ENCODE data around the gene SLC35E2B. TPM values are rescaled to one million over a fixed set of nuclear protein-coding genes. Genes with fewer than 3 reads are reported as not detected.
"Not testable (repeated sequence)": the region's sequence is repeated elsewhere in the genome, so short reads cannot be mapped to it uniquely, and the experiment has no call there.

Gene SLC35E2B
- total RNA-seq: 42.8 TPM

DNA sequence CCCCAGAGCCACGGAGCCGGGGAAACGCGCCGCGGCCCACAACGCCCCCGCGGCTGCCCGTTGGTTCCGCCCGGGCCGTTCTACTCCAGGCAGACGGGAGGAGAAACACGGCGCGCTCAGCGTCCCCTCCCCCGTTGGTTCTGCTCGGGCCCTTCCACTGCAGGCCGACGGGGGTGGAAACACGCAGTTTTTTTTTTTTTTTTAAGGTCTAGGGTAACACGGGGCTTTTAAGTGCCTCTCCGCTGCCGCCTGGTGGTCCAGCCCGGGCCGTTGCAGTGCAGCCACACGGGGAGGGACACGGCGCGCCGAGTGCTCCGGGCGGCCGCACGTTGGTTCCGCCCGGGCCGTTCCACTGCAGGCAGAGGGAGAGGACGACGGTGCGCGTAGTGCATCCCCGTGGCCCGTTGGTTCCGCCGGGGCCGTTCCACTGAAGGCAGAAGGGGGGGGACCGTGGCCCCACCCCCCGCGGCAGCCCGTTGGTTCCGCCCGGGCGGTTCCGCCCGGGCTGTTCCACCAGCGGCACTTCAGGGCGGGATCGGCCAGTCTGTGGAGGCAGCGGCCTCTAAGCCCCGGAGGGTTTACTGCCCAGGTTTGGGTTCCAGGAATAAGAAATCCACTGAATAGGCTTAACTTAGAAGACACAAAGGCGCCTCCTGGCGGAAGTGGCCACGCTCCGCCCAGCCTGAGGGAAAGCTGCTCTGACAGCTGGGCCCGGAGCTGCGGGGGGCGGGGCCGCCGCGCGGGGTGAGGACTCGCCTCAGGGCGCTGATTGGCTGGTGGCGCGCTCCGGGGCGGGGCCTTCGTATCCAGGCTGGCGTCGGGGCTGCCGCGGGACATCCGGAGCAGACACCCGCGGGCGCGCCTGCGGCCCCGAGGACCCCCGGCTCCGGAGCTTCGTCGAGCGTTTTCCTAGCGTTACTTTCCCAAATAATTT is at the start of gene SLC35E2B:
Gene SLC35E2B, minus strand, starts transcription at position 82 of the 934 bp plus-strand sequence. CDS start 16,096 bp downstream, outside the sequence.
- peak; percentile 91 for DNase-seq (ENCODE audit: low spot score)

DNA sequence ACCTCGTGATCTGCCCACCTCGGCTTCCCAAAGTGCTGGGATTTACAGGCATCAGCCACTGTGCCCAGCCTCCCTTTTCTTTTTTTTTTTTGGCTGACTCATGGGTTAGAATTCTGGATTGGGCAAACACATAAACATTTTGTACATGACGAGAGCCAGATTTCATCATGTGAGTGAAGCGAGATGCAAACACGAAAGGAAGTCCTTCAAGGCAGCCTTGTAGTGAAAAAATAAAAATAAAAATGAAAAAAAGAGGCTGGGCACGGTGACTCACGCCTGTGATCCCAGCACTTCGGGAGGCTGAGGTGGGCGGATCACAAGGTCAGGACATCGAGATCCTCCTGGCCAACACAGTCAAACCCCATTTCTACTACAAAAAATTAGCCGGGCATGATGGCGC is 48.4 kb upstream of the SLC35E2B start:
- not testable (repeated sequence) for DNase-seq (ENCODE audit: low spot score)

DNA sequence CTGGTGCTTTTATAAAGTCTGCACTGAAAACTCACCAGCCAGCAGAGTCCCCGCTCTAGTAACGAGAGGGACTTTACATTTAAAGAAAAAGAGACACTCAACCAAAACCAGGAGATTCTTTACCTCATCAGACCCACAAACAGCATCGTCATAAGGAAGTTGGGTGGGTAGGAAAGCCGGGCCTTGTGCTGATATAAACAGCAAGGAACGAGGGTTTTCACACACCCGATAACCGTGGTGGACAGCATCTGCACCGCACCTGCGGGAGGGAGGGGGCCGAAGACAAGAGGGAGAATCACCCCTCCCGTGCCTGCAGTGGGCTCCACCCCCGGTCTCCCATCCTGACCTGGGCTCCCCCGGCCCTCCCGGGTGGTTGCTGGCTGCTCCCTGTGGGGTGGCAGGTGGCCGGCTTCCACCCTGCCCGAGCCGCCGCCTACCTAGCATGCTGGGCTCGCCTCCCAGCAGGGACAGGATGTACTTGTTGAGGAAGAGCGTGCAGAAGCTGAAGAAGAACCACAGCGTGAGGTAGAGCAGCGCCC is 46.3 kb upstream of the SLC35E2B start:
- not testable (repeated sequence) for DNase-seq (ENCODE audit: low spot score)

DNA sequence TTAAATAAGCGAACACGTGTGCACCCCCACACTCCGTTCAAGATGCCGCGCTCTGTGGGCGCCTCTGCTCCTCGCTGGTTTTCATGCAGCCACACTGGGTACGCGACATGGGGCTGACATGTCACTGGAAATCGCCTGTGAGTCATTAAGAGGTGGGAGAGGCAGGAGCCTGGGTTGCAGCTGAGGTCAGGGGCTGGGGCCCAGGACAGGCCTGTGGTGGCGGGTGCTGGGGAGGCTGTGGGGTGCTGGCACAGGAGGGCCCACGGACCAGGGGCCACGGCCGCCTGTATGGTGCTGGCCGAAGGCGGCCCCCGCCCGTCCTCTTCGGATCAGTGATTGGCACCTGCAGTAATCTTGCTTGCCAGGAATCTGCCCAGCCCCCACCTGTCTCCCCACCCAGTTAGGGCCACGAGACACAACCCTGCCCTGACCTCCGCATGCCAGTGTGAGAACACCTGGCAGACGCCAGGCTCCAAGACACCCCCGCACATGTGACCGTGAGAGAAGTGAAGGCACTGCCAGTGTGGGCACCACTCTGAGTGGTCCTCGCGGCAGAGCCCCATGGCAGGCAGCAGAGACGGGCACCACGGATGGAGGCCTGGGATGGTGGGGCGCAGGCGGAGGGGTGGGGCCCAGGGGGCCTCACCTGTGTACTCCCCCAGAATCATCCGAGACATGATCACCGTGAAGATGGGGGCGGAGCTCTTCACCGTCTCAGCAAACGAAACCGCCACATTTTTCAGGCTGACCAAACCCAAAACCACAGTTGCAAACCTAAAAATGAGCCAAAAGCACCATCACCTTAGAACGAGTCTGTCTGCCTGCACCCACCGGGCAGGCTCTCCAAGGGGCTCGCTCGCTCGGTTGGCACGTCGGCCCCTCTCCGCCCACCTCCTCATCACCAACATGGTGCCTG is 45.3 kb upstream of the SLC35E2B start:
- not testable (repeated sequence) for DNase-seq (ENCODE audit: low spot score)

DNA sequence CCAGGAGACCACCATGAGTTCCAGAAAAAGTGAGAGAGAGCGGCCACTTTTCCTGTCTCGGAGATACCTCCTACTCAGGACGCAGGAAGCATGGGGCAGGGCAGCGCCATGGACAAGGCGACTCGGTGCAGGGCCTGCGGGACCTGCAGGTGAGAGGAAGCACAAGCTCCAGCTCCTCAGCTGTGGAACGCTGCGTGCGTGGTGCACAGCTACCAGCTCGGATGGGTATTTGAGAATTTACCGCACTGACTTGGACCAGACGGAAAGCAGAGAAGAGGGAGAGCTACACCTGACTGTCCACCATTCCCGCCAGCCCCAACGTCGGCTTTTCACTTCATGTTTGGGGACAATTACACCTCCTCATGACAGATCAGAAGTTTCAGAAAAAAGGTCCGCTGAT is 39.8 kb upstream of the SLC35E2B start:
- DNase-seq (ENCODE audit: low spot score): no peak

DNA sequence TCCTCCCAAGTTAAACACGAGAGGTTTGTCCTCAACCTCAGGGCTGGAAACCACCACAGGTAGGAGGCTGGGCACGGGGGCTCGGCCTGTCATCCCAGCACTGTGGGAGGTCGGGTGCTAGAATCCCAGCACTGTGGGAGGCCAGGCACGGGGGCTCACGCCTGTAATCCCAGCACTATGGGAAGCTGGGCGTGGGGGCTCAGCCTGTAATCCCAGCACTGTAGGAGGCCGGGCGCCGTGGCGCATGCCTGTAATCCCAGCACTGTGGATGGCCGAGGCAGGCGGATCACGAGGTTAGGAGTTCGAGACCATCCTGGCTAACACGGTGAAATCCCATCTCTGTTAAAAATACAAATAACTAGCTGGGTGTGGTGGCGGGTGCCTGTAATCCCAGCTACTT is 38.3 kb upstream of the SLC35E2B start:
- no peak for DNase-seq (ENCODE audit: low spot score)

DNA sequence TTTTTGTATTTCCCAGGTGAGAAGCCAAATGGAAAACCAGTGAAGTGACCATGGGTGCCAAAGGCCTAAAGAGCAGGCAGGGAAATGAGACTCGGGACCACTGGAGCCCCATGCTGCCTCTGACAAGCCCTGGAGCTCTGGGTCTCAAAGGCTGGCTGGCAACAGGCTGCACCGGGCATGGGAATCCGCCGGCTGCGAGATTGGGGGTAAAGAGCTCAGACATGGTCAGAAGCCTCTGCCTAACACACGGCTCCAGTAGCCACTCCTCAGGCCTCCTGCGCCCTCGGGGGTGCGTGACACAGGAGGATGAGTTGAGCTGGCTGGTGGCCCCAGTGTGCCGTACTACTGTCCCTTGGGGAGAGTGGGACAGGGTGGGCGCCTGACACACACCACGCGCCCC is 37.6 kb upstream of the SLC35E2B start:
- DNase-seq (ENCODE audit: low spot score): not testable (repeated sequence)

DNA sequence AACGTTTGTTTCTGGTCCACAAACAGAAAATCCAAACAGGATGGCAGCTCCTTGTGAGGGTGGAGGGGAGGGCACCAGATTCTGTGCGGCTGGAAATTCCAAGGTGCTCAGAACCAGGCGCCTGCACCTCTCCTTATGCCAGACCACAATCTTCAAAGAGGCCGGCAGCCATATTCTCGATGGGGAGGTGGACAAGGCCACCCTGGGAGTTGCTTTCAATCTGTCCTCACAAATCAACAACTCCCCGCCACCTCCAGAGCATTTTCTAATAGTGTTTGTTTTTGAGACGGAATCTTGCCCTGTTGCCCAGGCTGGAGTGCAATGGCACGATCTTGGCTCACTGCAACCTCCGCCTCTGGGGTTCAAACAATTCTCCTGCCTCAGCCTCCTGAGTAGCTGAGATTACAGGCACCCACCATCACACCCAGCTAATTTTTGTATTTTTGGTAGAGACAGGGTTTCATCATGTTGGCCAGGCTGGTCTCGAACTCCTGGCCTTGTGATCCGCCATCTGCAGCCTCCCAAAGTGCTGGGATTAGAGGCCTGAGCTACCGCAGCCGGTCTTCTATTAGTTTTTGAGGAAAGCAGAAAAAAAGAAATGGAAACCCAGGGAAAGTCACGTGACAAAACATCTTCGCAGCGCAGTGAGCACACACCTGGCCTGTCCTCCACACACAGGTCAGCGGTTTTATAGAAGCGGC is 36.7 kb upstream of the SLC35E2B start:
- not testable (repeated sequence) for DNase-seq (ENCODE audit: low spot score)

DNA sequence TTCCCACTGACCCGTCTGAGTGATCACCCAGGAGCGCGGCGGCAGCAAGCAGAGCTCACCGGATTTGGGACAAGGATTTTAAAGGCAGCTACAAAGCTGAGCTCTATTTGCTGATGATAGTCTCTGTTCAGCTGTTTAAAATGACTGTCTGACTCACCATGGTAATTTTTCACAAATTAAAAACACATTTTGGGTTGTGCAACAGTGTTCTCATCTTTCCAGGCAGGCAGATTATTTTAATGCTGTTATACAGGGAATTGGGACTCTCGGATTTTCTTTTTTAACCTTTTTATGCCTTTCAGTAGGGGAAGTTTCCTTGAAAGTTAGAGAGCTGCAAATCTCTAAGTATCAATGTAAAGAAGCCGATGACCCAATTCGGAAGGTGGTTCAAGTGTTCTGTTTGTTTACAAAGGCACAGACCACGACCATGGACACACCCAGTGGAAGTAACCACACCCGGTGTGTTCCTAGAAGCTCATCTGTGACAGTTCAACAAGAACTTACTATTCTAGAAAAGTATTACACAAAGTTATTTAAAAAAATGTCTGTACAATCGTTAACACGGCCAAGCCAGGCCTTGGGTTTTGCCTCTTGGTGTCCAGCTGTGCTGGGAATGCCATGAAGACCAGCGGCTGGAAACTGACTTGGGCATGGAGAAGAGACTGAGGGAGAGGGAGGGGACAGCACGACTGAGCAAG is 35.9 kb upstream of the SLC35E2B start:
- DNase-seq (ENCODE audit: low spot score): not testable (repeated sequence)

DNA sequence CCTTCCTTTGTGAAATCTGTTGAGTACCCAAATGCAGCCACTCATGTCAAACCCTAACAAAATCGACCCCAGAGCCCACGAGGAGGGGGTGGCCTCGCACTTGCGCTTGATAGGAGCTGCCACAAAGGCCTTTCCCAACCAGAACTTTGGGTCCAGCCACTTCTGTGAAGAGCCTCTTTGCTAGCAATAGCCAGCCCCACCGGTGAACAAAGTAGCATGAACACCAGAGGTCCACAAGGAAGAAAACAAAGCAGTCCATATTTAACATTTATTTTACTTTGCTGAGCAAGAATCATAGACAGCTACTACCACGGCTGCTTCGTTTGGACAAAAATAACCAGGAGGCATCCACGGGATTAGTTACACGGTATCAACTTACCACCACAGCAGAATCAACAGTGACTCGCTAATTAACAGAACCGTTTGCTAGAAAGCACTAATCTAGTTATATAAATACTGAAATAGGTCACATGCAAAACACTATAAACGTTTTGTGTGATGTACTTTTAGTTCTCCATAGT is 34.6 kb upstream of the SLC35E2B start:
- not testable (repeated sequence) for DNase-seq (ENCODE audit: low spot score)

DNA sequence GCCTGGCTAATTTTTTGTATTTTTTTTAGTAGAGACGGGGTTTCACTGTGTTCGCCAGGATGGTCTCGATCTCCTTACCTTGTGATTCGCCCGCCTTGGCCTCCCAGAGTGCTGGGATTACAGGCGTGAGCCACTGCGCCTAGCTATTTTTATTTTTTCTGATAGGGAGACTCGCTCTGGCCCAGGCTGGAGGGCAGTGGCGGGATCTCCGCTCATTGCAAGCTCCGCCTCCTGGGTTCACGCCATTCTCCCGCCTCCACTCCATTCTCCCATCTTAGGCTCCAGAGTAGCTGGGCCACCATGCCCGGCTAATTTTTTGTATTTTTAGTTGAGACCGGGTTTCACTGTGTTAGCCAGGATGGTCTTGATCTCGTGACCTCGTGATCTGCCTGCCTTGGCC is 33.5 kb upstream of the SLC35E2B start:
- DNase-seq (ENCODE audit: low spot score): not testable (repeated sequence)

DNA sequence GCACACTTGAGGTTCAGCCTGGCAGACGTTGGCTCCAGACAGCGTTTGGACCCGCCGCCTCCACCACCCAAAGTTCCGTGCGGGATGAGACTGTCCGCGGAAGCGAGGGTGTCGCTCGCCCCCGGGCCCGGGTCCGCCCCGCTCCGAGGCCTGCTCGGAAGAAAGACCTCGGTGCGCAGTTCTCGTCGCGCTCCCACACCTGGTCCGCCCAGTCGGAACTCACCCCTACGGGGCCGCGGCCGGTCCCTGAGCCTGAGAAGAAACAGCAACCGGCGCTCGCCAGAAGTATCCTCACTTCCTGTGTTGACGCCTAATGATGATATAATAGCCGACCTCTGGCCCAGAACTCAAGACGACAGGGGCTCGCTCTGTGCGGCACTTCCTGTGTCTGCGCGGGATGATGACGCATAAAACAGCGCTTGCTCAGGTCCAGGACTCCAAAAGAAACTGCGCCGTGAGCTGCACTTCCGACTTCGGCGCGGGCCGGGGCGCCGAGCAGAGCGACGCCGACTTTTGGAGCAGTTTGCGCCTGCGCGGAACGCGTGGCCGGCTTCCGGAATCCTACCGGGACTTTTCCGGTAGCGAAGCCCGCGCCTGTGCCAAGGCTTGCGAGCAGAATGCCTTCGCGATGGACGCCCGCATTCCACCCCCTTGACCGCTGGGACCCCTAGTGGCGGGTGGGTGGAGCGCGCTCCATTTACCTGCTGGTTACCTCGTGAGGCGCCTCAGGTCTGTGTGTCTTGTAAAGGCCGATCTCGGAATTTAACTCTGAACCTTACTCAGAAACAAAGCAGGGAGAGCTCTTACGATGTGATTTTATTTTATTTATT is 31.7 kb upstream of the SLC35E2B start, which contains the start of gene CDK11A:
Gene CDK11A, minus strand, starts transcription at position 323 of the 830 bp plus-strand sequence. CDS start 1,539 bp downstream, outside the sequence.
- DNase-seq (ENCODE audit: low spot score): peak; percentile 90

DNA sequence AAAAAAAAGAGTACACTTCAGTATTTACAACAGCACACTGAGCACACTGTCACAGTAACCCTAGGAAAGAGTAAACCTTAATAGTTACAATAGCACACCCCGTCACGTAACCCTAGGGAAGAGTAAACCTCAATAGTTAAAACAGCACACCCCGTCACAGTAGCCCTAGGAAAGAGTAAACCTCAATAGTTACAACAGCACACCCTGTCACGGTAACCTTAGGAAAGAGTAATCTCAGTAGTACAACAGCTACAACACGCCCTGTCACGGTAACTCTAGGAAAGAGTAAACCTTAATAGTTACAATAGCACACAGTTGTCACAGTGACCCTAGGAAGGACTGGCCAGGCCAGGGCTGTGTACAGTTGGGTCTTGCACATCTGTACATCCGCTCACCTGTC is 28.6 kb upstream of the SLC35E2B start:
- no peak for DNase-seq (ENCODE audit: low spot score)

DNA sequence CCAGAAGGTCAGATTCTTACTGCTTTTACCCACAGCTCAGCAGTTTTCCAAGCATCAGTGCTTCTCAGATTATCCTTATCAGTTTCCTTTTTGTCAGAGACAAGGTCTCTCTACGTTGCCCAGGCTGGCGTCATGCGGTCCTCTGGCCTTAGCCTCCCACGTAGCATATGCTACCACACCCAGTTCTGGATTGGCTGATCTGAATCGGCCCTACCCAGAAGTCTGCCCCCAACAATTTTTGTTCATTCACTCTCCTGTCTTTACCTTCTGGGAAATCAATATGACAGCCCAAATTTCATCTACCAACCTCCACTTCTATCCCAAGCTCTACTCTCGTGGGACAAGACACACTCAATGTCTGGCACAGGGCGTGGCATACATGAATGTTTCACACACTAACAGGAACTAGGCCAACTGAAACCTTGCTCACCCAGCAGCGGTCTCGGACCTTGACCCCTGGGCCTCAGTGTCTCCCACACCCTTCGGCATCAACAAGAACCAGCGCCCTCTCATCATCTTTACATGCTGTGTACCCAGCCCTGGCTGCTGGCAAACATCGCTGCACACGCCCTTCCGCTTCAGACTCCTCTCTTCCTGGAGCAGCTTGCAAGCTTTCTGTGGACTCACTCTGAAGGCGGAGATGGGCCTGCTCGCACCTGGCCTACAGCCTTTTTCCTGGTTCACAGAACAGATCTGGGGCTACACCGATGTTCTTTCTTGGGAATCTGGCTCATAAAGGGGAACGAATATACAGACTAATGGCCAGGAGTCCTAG is 22.7 kb upstream of the SLC35E2B start:
- not testable (repeated sequence) for DNase-seq (ENCODE audit: low spot score)

DNA sequence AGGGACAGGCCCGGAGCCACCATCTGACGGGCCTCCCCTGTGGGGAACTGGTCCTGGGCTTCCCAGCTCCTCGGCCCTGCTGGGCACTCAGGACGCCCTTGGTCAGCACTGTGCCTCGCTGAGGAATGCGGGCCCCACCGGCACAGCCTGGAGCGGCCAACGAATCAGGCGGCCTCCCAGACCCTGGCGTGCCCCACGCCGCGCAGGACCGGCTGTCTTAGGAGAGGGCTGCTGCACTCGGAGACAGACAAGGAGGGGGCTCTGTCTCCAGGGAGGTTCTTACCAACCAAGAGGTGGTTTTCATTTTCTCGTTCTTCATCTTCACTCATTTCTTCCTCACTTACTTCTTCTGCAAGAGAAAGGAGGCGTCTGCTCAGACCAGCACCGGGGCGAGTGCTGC is 15.3 kb upstream of the SLC35E2B start:
- DNase-seq (ENCODE audit: low spot score): not testable (repeated sequence)

DNA sequence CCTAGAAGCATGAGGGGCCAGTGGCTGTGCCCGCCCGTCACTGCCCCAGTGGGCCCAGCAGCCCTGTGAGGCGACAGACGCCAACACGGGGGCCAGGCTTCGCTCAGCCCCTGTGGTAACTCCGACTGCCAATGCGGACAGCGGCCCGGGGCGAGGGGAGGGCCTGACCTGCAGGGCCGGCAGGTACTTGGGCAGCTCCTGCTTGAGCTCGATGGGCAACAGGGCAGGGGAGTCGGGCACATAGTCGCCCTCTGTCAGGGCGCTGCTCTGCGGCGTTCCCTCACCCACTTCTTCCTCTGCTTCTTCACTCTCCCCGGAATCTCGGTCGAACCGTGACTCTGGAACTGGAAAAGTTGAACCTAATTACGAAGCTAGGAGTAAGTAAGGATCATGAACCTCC is 14.6 kb upstream of the SLC35E2B start:
- not testable (repeated sequence) for DNase-seq (ENCODE audit: low spot score)

DNA sequence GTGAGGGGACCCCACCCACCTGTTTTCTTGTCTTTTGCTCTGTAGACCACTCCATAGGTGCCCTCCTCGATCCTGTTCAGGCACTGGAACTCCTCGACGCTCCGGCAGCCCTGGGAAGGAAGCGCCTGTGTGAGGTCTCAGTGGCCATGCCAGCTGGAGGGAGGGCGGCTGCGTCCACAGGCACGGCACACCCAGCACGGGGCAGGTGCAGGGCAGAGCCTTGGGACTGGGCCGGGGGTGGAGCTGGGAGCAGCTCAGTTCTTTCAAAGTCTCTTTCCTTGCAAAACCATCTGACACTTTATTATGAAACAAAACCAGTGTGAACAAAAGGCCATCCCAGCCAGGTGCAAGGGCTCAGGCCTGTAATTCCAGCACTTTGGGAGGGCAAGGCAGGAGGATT is 13.0 kb upstream of the SLC35E2B start:
- DNase-seq (ENCODE audit: low spot score): not testable (repeated sequence)

DNA sequence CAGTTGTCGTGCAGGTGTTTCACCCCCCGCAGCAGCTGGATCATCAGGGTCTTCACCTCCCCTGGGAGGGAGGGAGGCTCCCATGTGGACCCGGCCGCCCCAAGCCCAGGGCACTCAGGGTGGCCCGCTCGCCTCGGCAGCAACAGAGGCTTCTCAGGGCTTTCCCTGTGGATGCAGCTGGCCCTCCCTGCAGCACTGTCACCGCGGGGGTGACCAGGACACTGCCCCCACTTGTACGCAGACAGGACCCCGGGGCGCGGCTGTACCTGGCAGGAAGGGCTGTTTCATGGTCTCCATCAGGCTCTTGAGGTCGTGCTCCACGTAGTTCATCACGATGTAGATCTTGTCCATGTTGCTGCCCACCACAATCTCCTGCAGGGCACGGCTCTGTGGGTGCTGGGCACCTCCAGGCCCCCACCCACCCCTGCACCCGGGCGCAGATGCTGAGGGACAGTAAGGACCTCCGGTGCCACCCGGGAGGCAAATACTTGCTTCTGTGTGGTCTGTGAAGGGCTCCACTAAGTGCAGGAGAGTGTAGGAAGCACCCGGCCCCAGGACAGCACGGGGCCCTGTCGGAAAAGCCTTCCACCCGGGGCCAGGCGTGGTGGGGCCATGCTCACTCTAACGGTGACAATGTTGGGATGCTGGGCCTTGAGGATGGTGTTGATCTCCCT is 11.8 kb upstream of the SLC35E2B start:
- not testable (repeated sequence) for DNase-seq (ENCODE audit: low spot score)
